Activated naive CD4-positive, alpha-beta T cell treated with Interleukin-2 at 50 U/mL for 16 hours (primary cell): ENCODE data around the gene OR1E2.
"Not testable (repeated sequence)": the region's sequence is repeated elsewhere in the genome, so short reads cannot be mapped to it uniquely, and the experiment has no call there.

ENCODE experiments used
- DNase-seq: peaks from one replicate; pipeline ENCODE4 v3.0.0-alpha.2; 2020

OR1E2 gene

GRCh38 chr17:3397801-3398200, 35.8 kb downstream of the OR1E2 start:
- not testable (repeated sequence) for DNase-seq

- no peak for DNase-seq
Measured at GRCh38 chr17:3389791-3390190, 43.9 kb downstream of the OR1E2 start.

- DNase-seq = peak; percentile 52
Measured at GRCh38 chr17:3385869-3386816, 47.5 kb downstream of the OR1E2 start, which contains the start of gene OR3A2. Gene OR3A2, minus strand, starts transcription at chr17:3386308.
